ENCODE measurements around the gene TRIM41.
A peak's percentile ranks its signal among the peaks of the same experiment; 100 is the strongest.

The TRIM41 gene

DNA sequence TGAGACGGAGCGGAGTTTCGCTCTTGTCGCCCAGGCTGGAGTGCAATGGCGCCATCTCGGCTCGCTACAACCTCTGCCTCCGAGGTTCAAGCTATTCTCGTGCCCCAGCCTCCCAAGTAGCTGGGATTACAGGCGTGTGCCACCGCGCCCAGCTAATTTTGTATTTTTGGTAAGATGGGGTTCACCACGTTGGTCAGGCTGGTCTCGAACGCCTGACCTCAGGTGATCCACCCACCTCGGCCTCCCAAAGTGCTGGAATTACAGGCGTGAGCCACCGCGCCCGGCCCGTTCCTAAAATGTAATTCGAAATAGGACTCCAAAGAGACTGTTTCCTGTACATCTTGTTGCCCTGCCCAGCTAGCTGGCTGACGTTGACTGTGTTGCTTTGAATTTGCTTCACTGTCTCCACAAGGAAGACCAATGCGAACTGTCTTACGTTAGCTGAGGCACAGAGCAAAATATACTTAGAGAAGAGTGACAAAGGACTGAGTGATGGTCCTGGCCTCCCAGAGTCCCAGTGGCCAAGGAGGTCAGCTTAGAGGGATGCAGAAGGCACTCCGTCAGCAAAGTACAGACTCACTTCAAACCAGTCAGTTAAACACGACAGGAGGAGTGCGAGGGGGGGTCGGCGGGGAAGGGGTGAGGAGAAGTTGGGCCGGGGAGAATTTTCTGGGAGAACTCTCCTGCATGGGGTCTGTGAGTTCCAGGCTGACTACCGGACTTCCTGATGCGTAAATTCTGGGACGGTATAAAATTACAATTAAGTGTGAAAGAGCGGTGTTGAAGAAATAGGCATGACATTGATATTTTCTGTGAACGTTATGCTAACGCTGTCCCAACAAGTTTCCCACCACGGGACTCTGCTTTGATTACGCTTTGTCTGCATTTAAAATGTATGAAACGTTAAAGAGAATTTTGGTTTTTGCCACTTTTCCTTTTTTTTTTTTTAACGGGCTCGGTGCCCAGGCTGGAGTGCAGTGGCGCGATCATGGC is 6.8 kb upstream of the TRIM41 start (continued):
- TF ChIP-seq, protein P1, sequence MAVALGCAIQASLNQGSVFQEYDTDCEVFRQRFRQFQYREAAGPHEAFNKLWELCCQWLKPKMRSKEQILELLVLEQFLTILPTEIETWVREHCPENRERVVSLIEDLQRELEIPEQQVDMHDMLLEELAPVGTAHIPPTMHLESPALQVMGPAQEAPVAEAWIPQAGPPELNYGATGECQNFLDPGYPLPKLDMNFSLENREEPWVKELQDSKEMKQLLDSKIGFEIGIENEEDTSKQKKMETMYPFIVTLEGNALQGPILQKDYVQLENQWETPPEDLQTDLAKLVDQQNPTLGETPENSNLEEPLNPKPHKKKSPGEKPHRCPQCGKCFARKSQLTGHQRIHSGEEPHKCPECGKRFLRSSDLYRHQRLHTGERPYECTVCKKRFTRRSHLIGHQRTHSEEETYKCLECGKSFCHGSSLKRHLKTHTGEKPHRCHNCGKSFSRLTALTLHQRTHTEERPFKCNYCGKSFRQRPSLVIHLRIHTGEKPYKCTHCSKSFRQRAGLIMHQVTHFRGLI (tag by site-specific recombination; IDR thresholded peaks at IDR 0.05): no peak
- TF ChIP-seq ZNF777 (tag by site-specific recombination; IDR thresholded peaks at IDR 0.05; ENCODE audit: borderline replicate concordance) (no peak), ZNF221 (tag by site-specific recombination; IDR thresholded peaks at IDR 0.05; ENCODE audit: borderline replicate concordance) (no peak), ZNF664 (tag by site-specific recombination; IDR thresholded peaks at IDR 0.05) (no peak), ZNF623 (tag by site-specific recombination; IDR thresholded peaks at IDR 0.05) (no peak), ZNF549 (tag by site-specific recombination; IDR thresholded peaks at IDR 0.05) (no peak), RBAK (tag by site-specific recombination; IDR thresholded peaks at IDR 0.05) (no peak), ZNF24 (tag by site-specific recombination; IDR thresholded peaks at IDR 0.05) (no peak), ZNF302 (tag by site-specific recombination; IDR thresholded peaks at IDR 0.05; ENCODE audit: low read depth) (no peak), ZNF660 (tag by site-specific recombination; IDR thresholded peaks at IDR 0.05) (no peak), ZNF621 (tag by site-specific recombination; IDR thresholded peaks at IDR 0.05) (no peak), ZNF791 (tag by site-specific recombination; IDR thresholded peaks at IDR 0.05) (no peak), HOXC10 (CRISPR knock-in tag; IDR thresholded peaks at IDR 0.05) (no peak), BCL11A (tag by site-specific recombination; IDR thresholded peaks at IDR 0.05; ENCODE audit: low read depth) (peak; percentile 49; the same call in 1 of the 2 replicates), ZBTB8A (tag by site-specific recombination; IDR thresholded peaks at IDR 0.05) (peak; percentile 91), ZNF248 (tag by site-specific recombination; IDR thresholded peaks at IDR 0.05) (no peak), ZNF311 (tag by site-specific recombination; IDR thresholded peaks at IDR 0.05; ENCODE audit: borderline replicate concordance) (no peak), SALL2 (tag by site-specific recombination; IDR thresholded peaks at IDR 0.05; ENCODE audit: borderline replicate concordance) (no peak), IKZF3 (tag by site-specific recombination; IDR thresholded peaks at IDR 0.05) (peak; percentile 53; the same call in 1 of the 2 replicates), WT1 (tag by site-specific recombination; IDR thresholded peaks at IDR 0.05) (peak; percentile 18; the same call in 1 of the 2 replicates), ZBTB48 (tag by site-specific recombination; IDR thresholded peaks at IDR 0.05) (no peak), ZNF112 (tag by site-specific recombination; IDR thresholded peaks at IDR 0.05) (no peak), KLF1 (tag by site-specific recombination; IDR thresholded peaks at IDR 0.05) (peak; percentile 80)
- TF ChIP-seq, protein P2, sequence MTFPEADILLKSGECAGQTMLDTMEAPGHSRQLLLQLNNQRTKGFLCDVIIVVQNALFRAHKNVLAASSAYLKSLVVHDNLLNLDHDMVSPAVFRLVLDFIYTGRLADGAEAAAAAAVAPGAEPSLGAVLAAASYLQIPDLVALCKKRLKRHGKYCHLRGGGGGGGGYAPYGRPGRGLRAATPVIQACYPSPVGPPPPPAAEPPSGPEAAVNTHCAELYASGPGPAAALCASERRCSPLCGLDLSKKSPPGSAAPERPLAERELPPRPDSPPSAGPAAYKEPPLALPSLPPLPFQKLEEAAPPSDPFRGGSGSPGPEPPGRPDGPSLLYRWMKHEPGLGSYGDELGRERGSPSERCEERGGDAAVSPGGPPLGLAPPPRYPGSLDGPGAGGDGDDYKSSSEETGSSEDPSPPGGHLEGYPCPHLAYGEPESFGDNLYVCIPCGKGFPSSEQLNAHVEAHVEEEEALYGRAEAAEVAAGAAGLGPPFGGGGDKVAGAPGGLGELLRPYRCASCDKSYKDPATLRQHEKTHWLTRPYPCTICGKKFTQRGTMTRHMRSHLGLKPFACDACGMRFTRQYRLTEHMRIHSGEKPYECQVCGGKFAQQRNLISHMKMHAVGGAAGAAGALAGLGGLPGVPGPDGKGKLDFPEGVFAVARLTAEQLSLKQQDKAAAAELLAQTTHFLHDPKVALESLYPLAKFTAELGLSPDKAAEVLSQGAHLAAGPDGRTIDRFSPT (tag by site-specific recombination; IDR thresholded peaks at IDR 0.05): peak; percentile 95
- TF ChIP-seq, protein P3, sequence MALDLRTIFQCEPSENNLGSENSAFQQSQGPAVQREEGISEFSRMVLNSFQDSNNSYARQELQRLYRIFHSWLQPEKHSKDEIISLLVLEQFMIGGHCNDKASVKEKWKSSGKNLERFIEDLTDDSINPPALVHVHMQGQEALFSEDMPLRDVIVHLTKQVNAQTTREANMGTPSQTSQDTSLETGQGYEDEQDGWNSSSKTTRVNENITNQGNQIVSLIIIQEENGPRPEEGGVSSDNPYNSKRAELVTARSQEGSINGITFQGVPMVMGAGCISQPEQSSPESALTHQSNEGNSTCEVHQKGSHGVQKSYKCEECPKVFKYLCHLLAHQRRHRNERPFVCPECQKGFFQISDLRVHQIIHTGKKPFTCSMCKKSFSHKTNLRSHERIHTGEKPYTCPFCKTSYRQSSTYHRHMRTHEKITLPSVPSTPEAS (tag by site-specific recombination; IDR thresholded peaks at IDR 0.05): no peak; the same call in 1 of the 2 replicates
- TF ChIP-seq, protein P4, sequence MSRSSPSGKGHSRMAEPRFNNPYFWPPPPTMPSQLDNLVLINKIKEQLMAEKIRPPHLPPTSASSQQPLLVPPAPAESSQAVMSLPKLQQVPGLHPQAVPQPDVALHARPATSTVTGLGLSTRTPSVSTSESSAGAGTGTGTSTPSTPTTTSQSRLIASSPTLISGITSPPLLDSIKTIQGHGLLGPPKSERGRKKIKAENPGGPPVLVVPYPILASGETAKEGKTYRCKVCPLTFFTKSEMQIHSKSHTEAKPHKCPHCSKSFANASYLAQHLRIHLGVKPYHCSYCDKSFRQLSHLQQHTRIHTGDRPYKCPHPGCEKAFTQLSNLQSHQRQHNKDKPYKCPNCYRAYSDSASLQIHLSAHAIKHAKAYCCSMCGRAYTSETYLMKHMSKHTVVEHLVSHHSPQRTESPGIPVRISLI (tag by site-specific recombination; IDR thresholded peaks at IDR 0.05): peak; percentile 47; the same call in 1 of the 2 replicates
- TF ChIP-seq, protein P5, sequence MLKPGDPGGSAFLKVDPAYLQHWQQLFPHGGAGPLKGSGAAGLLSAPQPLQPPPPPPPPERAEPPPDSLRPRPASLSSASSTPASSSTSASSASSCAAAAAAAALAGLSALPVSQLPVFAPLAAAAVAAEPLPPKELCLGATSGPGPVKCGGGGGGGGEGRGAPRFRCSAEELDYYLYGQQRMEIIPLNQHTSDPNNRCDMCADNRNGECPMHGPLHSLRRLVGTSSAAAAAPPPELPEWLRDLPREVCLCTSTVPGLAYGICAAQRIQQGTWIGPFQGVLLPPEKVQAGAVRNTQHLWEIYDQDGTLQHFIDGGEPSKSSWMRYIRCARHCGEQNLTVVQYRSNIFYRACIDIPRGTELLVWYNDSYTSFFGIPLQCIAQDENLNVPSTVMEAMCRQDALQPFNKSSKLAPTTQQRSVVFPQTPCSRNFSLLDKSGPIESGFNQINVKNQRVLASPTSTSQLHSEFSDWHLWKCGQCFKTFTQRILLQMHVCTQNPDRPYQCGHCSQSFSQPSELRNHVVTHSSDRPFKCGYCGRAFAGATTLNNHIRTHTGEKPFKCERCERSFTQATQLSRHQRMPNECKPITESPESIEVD (tag by site-specific recombination; IDR thresholded peaks at IDR 0.05): no peak
- TF ChIP-seq, protein P6, sequence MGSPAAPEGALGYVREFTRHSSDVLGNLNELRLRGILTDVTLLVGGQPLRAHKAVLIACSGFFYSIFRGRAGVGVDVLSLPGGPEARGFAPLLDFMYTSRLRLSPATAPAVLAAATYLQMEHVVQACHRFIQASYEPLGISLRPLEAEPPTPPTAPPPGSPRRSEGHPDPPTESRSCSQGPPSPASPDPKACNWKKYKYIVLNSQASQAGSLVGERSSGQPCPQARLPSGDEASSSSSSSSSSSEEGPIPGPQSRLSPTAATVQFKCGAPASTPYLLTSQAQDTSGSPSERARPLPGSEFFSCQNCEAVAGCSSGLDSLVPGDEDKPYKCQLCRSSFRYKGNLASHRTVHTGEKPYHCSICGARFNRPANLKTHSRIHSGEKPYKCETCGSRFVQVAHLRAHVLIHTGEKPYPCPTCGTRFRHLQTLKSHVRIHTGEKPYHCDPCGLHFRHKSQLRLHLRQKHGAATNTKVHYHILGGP (tag by site-specific recombination; IDR thresholded peaks at IDR 0.05): no peak
- TF ChIP-seq, protein P7, sequence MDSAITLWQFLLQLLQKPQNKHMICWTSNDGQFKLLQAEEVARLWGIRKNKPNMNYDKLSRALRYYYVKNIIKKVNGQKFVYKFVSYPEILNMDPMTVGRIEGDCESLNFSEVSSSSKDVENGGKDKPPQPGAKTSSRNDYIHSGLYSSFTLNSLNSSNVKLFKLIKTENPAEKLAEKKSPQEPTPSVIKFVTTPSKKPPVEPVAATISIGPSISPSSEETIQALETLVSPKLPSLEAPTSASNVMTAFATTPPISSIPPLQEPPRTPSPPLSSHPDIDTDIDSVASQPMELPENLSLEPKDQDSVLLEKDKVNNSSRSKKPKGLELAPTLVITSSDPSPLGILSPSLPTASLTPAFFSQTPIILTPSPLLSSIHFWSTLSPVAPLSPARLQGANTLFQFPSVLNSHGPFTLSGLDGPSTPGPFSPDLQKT (IDR thresholded peaks at IDR 0.05; ENCODE audit: borderline replicate concordance, low read depth, low read length): no peak
